HG02763 (cell line): Measurements from ENCODE around the gene FNDC11.
"Not testable (repeated sequence)": the region's sequence is repeated elsewhere in the genome, so short reads cannot be mapped to it uniquely, and the experiment has no call there.

Experiments
- ATAC-seq: cut with Tn5 transposase; IDR thresholded peaks from one replicate; pipeline ENCODE4 v1.9.1; 2021; ENCODE audit warnings: mild to moderate bottlenecking, moderate library complexity; ENCODE audit not compliant: unreplicated experiment

FNDC11 gene

DNA sequence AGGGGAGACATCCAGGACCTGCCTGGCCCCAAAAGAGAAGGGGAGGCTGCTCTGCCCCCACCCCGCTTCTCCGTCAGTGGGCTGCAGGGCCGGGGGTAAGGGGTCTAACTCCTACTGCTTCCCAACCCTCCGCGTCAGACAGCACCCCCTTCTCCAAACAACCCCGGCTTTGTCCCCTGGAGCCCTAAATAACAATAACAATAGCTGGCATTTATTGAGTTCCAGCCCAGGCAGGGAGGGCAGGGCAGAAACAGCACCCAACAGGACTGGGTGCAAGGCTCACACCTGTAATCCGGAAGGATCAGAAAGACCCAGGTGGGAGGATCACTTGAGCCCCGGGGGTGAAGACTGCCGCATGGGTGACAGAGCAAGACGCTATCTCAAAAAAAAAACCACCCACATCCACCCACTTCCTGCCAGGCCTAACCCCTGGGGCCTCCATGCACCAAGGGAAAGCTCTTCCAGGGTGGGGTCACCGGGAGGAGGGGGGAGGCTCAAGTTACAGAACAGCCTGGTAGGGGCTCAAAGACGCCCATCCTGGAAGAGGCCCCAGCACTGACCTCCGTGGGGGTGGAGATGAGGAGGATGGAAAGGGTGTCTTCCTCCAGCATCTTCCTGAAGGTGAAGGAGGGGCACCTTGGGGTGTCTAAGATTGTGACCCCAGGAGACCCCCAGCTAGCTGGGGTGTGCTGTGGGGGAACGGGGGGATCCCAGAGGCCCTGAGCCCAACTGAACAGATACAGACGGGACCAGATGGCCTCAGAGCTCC lies 1.3 kb upstream of the FNDC11 start:
- peak; percentile 24 for ATAC-seq

DNA sequence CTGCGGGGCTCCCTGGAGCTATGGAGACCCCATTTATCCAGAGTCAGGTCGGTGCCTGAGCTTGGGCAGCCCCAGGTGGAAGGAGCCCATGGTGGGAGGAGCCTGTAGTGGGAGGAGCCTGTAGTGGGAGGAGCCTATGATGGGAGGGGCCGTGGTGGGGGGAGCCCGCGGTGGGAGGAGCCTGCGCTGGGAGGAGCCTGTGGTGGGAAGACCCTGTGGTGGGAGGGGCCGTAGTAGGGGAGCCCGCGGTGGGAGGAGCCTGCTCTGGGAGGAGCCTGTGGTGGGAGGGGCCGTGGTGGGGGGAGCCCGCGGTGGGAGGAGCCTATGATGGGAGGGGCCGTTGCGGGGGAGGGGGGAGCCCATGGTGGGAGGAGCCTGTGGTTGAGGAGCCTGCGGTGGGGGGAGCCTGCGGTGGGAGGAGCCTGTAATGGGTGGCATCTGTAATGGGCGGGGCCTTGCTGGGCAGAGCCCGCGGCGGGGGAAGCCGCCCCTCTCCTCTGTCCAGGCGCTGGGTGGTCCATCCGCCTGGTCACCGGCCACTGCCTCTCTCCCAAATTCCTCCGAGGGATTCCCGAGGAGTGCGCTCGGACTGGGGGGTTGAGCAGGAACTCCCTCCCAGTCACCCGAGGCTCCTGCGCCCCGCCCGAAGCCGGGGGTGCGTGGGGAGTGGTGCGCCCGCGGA lies 567 bp upstream of the FNDC11 start:
- ATAC-seq = peak; percentile 59

DNA sequence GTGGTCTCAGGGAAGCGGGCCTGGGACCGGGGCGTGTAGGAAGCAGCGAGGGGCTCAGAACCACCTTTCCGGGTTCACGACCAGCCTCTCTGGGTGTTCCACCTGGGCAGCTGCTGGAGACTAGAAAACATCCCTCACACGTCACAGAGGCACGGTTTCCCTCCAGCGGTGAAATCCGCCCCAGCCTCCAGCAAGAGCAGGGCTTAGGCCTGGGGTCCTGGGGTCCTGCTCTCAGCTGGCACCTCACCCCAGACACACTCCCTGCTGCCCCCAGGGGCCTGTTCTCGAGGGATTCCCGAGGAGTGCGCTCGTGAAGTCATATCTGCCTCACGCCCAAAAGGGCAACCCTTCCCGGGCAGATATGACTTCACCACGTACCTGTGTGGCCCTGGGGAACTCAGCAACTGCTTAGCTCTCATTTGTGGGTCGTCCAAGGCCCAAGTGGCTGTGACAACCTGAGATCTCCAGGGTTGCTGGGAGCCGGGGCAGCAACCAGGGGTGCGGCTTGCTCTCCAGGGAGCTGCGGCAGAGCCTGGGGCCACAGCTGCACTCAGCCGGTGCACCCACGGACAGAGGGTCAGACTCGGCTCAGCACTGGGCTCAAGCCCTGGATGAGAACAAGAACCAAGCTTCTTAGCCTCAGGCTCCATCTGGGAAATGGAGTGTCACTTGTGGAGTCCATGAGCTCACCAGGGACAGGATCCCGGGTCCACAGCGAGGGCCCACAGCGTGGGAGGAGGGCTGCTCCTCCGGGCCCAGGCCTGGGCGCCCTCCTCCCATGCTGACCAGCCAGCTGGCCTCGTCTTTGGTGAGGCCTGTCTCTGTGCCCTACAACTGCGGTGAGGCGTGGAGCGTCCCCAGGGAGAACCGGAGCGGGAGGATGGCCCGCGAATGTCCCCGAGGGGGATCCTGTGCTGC lies 661 bp downstream of the FNDC11 start:
- peak; percentile 2 for ATAC-seq

DNA sequence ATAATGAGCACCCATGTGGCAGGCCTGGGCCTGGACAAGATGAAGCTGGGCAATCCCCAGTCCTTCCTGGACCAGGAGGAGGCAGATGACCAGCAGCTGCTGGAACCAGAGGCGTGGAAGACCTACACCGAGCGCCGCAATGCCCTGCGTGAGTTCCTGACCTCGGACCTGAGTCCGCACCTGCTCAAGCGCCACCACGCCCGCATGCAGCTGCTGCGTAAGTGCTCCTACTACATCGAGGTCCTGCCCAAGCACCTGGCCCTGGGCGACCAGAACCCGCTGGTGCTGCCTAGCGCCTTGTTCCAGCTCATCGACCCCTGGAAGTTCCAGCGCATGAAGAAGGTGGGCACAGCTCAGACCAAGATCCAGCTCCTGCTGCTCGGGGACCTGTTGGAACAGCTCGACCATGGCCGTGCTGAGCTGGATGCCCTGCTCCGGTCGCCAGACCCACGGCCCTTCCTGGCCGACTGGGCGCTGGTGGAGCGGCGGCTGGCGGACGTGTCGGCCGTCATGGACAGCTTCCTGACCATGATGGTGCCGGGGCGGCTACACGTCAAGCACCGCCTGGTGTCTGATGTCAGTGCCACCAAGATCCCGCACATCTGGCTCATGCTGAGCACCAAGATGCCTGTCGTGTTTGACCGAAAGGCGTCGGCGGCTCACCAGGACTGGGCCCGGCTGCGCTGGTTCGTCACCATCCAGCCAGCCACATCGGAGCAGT lies 1.9 kb downstream of the FNDC11 start:
- ATAC-seq = no peak

DNA sequence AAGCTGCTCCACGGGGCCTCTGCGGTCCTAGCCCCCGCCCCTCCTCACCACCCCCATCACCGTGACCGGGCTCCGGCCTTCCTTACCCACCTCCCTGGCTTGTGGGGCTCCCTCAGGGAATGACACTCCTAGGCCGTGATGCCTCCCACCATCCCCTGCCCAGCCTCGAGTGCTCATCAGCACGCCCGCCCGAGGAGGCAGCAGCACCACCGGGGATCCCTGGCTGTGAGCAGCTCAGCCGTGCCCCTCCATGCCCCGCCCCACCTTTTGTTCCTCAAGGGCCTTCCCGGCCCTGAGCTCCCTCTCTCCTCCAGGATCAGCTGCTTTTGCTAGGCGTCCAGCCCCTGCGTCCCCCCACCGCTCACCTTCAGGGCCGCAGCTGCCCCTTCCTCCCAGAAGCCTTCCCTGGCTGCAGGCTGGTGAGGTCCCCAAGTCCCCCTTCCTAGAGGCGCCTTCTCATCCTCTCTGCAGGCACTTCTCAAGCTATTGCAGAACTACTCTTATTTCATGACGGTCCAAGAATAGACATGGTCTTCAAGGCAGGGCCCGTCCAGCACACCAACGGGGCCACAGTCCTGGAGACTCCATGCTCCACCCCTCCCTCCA lies 3.0 kb downstream of the FNDC11 start:
- ATAC-seq = no peak

DNA sequence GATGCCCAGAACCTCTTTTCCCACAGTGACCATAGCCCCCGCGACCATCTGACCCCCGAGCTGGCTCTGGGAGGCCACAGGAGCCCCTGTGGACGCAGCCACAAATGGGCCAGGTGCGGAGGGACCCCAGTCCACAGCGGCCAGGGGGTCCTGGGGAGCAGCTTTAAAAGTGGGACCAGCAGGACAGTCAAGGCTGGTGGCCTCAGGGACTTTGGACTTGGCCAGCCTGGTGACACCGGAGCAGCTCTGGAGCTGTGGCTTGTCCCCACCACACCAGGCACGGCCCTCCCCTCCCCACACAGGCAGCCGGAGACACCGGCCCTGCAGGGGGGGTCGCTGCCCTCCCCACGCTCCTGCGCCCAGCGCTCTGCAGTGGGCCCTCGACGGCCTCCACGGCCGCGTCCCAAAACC lies 3.5 kb downstream of the FNDC11 start:
- no peak for ATAC-seq

DNA sequence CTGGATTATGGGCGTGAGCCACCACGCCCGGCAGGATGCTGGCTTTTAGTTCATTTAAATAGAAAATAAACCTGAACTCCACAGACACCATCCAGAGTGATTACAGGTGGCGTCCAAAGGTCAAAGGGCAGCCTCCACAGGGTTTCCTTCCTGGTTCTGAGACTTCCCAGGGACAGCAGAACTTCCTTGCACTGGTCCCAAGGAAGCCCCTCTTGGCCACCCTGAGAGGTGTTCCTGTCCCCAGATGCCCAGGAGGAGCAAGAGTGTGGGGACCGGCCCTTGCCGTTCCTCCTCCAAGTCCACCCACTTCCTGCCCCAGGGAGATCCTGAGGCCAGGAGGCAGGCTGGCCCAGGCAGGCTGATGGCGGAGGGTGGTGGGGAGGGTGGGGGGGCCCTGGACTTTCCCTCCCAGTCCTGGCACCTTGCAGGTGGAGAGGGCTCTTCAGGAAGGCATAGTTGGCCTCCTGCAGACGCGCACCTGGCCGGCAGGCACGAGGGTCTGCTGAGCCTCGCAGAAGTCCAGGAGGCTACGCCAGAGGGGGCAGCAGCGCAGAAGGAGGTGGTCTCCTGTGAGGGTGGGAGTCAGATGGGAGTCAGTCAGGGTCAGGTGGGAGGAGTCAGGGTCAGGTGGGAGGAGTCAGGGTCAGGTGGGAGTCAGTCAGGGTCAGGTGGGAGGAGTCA lies 5.0 kb downstream of the FNDC11 start:
- no peak for ATAC-seq

DNA sequence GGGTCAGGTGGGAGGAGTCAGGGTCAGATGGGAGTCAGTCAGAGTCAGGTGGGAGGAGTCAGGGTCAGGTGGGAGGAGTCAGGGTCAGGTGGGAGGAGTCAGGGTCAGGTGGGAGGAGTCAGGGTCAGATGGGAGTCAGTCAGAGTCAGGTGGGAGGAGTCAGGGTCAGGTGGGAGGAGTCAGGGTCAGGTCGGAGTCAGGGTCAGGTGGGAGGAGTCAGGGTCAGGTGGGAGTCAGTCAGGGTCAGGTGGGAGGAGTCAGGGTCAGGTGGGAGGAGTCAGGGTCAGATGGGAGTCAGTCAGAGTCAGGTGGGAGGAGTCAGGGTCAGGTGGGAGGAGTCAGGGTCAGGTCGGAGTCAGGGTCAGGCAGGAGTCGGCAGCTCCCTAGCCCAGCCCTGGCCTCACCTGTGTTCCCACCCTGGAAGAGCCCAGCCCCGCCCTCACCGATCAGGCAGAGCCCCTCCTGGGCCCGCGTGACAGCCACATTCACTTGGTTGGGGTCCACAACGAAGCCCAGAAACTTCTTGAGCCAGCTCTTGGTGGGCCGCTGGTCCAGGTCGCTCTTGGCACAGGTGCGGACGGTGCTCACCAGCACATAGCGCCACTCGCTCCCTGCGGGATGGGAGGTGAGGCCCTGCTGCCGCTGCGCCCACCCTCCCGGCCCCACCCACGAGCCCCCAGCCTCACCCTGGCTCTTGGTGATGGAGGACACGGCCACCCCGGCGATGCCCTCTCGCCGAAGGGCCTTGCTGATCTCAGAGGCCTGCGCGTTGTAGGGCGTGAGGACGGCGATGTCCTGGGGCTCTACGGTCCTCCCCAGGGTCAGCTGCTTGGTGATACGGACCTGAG lies 5.8 kb downstream of the FNDC11 start:
- ATAC-seq = not testable (repeated sequence)

DNA sequence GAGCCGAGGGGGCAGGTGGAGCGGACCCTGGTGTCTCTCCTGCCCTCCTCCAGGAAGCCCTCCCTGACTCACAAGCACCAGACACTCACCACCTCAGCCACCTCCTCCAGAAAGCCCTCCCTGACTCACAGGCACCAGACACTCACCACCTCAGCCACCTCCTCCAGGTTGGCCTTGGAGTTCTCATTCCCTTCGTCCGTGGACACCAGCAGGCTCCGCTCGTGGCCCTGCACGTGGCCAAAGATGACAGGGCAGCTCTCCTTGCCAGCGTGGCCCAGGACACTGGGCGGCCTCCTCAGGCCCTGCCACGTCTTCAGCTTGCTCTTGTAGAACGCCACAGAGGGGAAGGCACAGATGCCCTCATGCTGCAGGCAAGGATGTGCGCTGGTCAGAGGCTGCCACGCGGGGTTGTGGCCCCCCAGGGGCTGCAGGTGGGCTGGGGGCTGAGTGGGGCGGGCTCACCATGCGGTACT lies 6.4 kb downstream of the FNDC11 start:
- no peak for ATAC-seq

DNA sequence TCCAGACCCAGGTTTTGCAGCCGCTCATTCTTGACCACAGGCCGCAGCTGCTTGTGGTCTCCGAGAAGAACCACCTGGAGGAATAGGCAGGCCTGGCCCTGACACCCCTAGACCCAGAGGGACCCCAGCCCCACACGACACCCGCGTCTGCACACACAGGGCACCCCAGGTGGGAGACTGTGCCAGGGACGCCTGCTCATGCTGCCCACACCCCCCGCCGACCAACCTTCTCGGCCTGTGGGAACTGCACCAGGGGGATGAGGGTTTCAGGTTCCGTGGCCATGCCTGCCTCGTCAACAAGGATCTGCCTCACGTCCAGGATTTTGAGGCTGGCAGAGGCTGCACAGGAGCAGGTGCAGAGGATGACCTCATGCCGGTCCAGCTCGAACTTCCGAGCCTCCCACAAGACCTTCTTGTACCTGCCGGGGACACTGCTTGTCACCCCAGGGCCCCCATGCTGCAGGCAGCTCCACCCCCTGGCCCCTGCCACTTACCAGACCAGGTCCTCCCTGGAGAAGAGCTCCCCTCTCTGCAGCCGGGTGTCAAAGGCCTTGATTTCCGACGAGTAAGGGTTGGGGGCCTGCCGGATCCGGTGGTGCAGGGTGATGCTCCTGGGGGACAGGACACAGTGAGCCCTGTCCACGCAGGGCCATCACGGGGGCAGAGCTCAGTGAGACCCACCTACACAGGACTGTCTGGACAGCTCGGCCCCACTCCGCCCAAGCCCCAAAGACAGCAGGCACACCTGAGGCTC lies 7.1 kb downstream of the FNDC11 start:
- no peak for ATAC-seq

DNA sequence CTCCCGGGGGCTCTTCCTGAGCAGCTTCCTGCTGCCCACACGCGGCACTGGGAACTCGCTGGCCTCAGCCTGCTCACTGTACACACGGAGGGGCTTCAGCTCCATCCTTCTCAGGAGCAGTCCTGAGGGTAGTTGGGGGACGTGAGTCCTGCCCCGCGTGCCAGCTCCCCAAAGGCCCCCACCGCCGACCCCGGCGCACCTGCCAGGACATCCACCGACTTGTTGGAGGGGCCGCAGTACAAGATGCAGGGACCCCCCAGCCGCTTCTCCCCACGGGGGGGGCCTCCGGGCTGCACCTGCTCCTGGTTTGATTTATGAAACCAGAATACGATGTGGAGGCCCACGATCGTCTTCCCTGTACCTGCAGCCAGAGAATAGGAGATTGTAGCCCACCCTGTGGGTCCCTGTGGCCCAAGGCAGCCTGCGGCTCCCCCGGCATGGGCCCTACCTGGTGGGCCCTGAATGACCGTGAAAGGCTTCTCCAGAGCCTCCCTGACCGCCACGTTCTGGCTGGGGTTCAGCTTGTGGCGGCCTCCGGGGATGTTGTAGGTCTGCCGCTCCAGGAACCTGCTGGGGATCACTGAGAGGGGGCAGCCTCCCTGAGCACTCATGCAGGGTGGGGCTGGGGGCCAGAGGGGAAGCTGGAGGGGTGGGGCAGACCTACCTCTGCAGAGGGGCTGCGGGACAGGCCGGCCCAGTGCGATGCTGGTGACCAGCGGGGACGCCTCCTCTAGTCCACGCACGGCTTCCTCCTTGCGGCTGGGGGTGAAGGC lies 7.9 kb downstream of the FNDC11 start:
- ATAC-seq = no peak

DNA sequence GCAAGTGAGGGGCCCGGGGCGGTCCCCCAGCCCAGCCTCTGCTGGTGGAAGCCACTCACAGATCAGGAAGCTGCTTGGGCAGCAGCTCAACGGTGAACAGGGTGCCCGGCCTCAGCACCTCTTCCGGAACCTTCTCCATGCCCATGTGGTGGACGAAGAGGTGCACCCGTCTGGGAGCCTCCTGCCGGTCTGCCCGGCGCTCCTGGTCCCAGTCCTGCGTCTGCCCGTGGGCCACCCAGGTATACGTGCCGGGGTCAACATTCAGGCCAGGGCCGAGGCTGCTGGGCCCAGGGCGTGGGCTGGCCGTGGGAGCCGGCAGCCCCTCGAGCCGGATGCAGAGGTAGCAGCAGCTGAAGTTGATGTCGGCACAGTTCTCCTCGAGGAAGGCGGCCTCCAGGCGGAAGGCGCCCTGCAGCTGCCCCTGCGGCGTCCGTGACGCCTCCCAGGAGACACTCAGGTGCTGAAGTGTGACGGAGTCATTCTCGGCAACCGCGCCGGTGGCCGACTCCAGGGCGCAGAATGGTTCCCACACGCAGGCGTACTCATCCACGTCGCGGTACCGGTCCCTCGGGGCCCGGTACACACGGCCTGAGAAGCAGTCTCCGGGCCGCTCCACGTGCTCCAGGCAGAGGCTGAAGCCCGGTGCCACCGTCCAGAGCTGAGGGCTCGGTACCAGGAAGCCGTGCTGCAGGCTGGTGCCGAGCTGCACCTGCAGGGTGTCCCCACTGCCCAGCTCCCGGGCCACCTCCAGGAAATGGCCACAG lies 8.7 kb downstream of the FNDC11 start:
- ATAC-seq = no peak

DNA sequence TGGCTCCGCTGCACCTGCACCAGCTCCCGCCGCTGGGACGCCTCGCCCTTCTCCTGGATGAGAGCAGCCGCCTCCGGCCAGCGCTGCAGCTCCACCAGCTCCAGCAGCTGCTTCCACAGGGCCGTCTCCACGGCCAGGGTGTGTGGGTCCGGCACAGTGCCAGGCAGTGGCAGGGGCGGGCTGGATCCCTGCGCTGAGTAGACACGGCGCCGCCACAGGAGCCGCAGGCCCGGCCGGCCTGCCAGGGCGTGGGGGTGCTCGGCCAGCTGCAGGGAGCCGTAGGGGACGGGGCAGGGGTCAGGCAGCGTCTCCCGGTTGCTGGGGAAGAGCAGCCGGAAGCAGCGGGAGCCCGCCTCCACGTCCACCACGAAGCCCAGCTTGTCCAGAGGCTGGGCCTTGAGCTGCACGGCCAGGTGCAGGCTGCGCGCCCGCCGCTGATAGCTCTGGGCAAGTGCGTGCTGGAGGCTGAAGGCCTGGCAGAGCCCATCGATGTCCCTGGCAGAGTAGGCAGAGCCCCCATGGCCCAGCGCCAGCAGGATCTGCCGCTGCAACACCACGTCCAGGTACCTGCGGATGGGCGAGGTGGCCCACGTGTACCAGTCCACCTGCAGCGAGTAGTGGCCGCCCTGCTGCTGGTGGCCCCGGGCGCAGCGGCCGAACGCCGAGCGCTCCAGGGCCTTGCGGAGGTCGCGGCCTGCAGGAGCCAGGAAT lies 9.4 kb downstream of the FNDC11 start:
- no peak for ATAC-seq

DNA sequence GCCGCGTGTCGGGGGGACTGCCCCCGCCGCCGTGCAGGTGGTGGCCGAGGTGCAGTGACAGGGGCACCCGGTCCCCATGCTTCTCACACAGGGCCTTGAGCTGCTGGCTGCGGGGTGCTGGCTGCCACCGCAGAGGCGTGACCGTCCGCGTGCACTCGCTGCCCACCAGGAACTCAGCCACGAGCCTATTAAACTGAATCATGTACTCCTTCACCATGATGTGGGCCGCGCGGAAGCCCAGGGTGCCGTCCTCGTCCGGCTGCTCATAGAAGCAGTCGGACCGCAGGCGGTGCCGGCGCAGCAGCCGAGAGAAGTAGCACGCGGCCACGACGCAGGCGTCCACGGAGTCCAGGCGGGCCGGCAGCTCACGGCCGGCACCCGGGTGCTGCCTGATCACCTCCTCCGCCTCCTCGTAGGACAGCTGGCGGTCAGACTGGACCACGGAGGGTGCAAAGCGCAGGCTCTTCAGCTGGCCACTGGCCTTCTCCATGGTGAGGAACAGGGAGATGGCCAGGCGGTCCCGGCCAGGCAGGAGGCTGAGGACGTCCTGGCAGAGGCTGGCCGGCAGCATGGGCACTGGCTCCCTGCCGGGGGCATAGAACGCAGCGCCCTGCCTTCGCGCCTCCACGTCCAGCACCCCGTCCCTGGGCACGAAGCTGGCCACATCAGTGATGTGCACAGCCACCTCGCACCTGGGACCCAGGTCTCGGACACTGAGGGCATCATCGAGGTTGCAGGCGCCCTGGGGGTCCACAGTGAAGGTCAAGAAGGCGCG lies 10.3 kb downstream of the FNDC11 start:
- ATAC-seq = no peak

DNA sequence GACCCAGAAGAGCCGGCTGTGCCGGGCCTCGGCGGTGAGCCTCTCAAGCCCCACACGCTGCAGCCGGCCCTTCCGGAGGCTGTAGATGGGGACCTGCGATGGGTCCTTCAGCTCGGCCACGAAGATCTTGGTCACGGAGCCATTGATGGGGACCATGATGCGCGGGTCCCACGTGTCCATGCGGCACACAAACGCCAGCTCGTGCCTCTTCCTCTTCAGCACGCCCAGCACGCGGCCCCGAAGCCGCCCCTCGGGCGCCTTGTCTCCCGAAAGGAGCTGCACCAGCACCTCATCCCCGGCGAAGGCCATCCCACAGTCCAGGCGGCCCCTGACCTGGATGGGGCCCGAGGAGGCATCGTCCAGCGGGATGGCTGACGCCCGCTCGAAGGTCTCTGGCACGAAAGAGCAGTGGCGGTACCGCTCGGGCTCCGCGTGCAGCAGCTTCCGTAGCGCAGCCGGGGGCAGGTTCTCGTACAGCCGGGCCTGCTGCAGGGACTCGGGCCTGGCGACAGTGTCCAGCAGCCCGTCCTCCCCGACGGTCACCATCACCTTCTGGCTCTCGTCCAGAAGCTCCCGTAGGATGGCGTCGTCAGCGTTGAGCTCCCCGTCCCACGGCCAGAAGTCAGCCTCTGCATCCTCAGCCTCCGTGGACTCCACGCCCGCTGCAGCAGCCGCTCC lies 11.2 kb downstream of the FNDC11 start:
- no peak for ATAC-seq
